HFFc6 (cell line): ENCODE data around the gene TMEM59. TPM values are rescaled to one million over a fixed set of nuclear protein-coding genes. Genes with fewer than 3 reads are reported as not detected.
"Not testable (repeated sequence)": the region's sequence is repeated elsewhere in the genome, so short reads cannot be mapped to it uniquely, and the experiment has no call there.

Experiments used
- DNase-seq: peaks from one replicate; pipeline ENCODE4 v3.0.0-alpha.2; 2018
- H3K27ac Mint-ChIP-seq: 2 replicates; pipeline ENCODE4 v1.8.0; 2020; ENCODE audit warnings: mild to moderate bottlenecking, mixed read lengths
- H3K27me3 Mint-ChIP-seq: 2 replicates; pipeline ENCODE4 v1.8.0; 2021; ENCODE audit warnings: mild to moderate bottlenecking, moderate library complexity, mixed read lengths; ENCODE audit not compliant: insufficient read depth
- H3K36me3 Mint-ChIP-seq: 2 replicates; pipeline ENCODE4 v1.8.0; 2021; ENCODE audit warnings: low read depth, mixed read lengths
- H3K4me1 Mint-ChIP-seq: 2 replicates; pipeline ENCODE4 v1.8.0; 2020; ENCODE audit warnings: low read depth, mixed read lengths
- H3K4me3 Mint-ChIP-seq: 2 replicates; pipeline ENCODE4 v1.8.0; 2020; ENCODE audit warnings: mild to moderate bottlenecking, moderate library complexity, mixed read lengths
- H3K9me3 Mint-ChIP-seq: 2 replicates; pipeline ENCODE4 v1.8.0; 2020; ENCODE audit warnings: mild to moderate bottlenecking, mixed read lengths
- CTCF ChIP-seq: fragments of 200-600 bp; sonication (generic); IDR thresholded peaks from 2 replicates; pipeline ENCODE4 v1.5.0; 2021; ENCODE audit warnings: antibody characterized with exemption, mild to moderate bottlenecking
- total RNA-seq, 6 experiments: library from RNA; stranded (reverse); fragmentation: NEBNext Ultra II Directional; extraction: Animal tissue kit (Norgen Biotek cat#: 25700); gene quantifications; 2 replicates in 1 of 6; 3 replicates in 5 of 6; pipeline ENCODE4 v1.2.3, GENCODE V29; 2021

TMEM59 gene
- total RNA-seq, 6 experiments from 2014 or later, result 282 to 460 (median 348) TPM

GRCh38 chr1:54041806-54042205 is 11.2 kb downstream of the TMEM59 start:
- H3K27ac Mint-ChIP-seq, result no peak overlapping the region
- TF ChIP-seq CTCF, result no peak
- DNase-seq, result no peak
- H3K9me3 Mint-ChIP-seq, result no peaks in the 10 kb centered on the region
- H3K4me3 Mint-ChIP-seq, result no peak overlapping the region
- H3K36me3 Mint-ChIP-seq, result peaks cover 9% of the 10 kb centered on the region; the same call in 1 of the 2 replicates
- H3K4me1 Mint-ChIP-seq, result peaks cover 24% of the 10 kb centered on the region
- H3K27me3 Mint-ChIP-seq, result no peaks in the 10 kb centered on the region

- Mint-ChIP-seq H3K9me3 (no peaks in the 10 kb centered on the region), H3K4me1 (peaks cover 9% of the 10 kb centered on the region; the same call in 1 of the 2 replicates), H3K27me3 (no peaks in the 10 kb centered on the region; the same call in 1 of the 2 replicates), H3K27ac (no peak overlapping the region), H3K4me3 (no peak overlapping the region), H3K36me3 (peaks cover 4% of the 10 kb centered on the region; the same call in 1 of the 2 replicates)
- no peak for TF ChIP-seq CTCF
- no peak for DNase-seq
These were observed 15.5 kb downstream of the TMEM59 start for GRCh38 chr1:54037476-54037875.

GRCh38 chr1:54028306-54029251 is 24.4 kb downstream of the TMEM59 start:
- no peaks in the 10 kb centered on the region for H3K4me1 Mint-ChIP-seq
- no peaks in the 10 kb centered on the region; the same call in 1 of the 2 replicates for H3K36me3 Mint-ChIP-seq
- H3K27me3 Mint-ChIP-seq, result peaks cover 2% of the 10 kb centered on the region; the same call in 1 of the 2 replicates
- H3K27ac Mint-ChIP-seq, result no peak overlapping the region
- no peak for TF ChIP-seq CTCF
- no peaks in the 10 kb centered on the region for H3K9me3 Mint-ChIP-seq
- H3K4me3 Mint-ChIP-seq, result no peak overlapping the region
- DNase-seq, result no peak

- TF ChIP-seq CTCF, result no peak
- H3K9me3 Mint-ChIP-seq, result no peaks in the 10 kb centered on the region
- no peaks in the 10 kb centered on the region; the same call in 1 of the 2 replicates for H3K36me3 Mint-ChIP-seq
- H3K4me3 Mint-ChIP-seq, result no peak overlapping the region
- no peak for DNase-seq
- no peaks in the 10 kb centered on the region for H3K4me1 Mint-ChIP-seq
- H3K27me3 Mint-ChIP-seq, result peaks cover 2% of the 10 kb centered on the region; the same call in 1 of the 2 replicates
- H3K27ac Mint-ChIP-seq, result no peak overlapping the region
These were observed 25.2 kb downstream of the TMEM59 start for GRCh38 chr1:54027848-54028247.

GRCh38 chr1:54024811-54025210 is 28.2 kb downstream of the TMEM59 start:
- not testable (repeated sequence) for H3K9me3 Mint-ChIP-seq, H3K27ac Mint-ChIP-seq, H3K27me3 Mint-ChIP-seq, DNase-seq, H3K36me3 Mint-ChIP-seq, H3K4me3 Mint-ChIP-seq, H3K4me1 Mint-ChIP-seq

GRCh38 chr1:54024358-54024757 is 28.6 kb downstream of the TMEM59 start:
- Mint-ChIP-seq H3K4me1 (no peaks in the 10 kb centered on the region), H3K4me3 (no peak overlapping the region), H3K27ac (no peak overlapping the region), H3K9me3 (no peaks in the 10 kb centered on the region), H3K27me3 (peaks cover 8% of the 10 kb centered on the region), H3K36me3 (no peaks in the 10 kb centered on the region)
- DNase-seq, result no peak
- no peak for TF ChIP-seq CTCF

GRCh38 chr1:54019562-54020176 is 33.3 kb downstream of the TMEM59 start:
- Mint-ChIP-seq H3K4me1 (peaks cover 11% of the 10 kb centered on the region; the same call in 1 of the 2 replicates), H3K27me3 (peaks cover 21% of the 10 kb centered on the region)
- not testable (repeated sequence) for H3K36me3 Mint-ChIP-seq, H3K4me3 Mint-ChIP-seq, H3K27ac Mint-ChIP-seq, H3K9me3 Mint-ChIP-seq, DNase-seq
